DOHH2 (cell line): ENCODE results near the gene ERAL1.

Experiments used
- H3F3A ChIP-seq: fragments of 200-600 bp; sonication (generic), shearing (Covaris generic); 2 replicates; pipeline ENCODE4 v1.6.0; 2016; ENCODE audit warnings: antibody characterized with exemption, mild to moderate bottlenecking; ENCODE audit not compliant: control insufficient read depth, insufficient read depth
- H3K27ac ChIP-seq: fragments of 200-600 bp; sonication (generic); 2 replicates; pipeline ENCODE4 v1.5.1; 2014; ENCODE audit warnings: low read depth, mild to moderate bottlenecking, low read length, moderate library complexity
- H3K27me3 ChIP-seq: fragments of 200-600 bp; sonication (generic); 2 replicates; pipeline ENCODE4 v1.6.1; 2014; ENCODE audit warnings: mild to moderate bottlenecking, low read length, mixed read lengths; ENCODE audit not compliant: control insufficient read depth
- H3K36me3 ChIP-seq: fragments of 200-600 bp; sonication (generic); 2 replicates; pipeline ENCODE4 v1.6.1; 2014; ENCODE audit warnings: mild to moderate bottlenecking, low read length, moderate library complexity, mixed read lengths; ENCODE audit not compliant: control insufficient read depth
- H3K4me1 ChIP-seq: fragments of 200-600 bp; sonication (generic); 2 replicates; pipeline ENCODE4 v1.6.1; 2014; ENCODE audit warnings: mild to moderate bottlenecking, low read length, mixed read lengths; ENCODE audit not compliant: control insufficient read depth
- H3K4me2 ChIP-seq: fragments of 200-600 bp; sonication (generic); 2 replicates; pipeline ENCODE4 v1.6.0; 2014; ENCODE audit warnings: mild to moderate bottlenecking, low read length, moderate library complexity
- H3K4me3 ChIP-seq: fragments of 200-600 bp; sonication (generic); 2 replicates; pipeline ENCODE4 v1.5.1; 2014; ENCODE audit warnings: mild to moderate bottlenecking, low read length, mixed read lengths
- H3K79me2 ChIP-seq: fragments of 200-600 bp; sonication (generic); 2 replicates; pipeline ENCODE4 v1.6.1; 2014; ENCODE audit warnings: mild to moderate bottlenecking, low read length, mixed read lengths; ENCODE audit not compliant: control insufficient read depth
- H3K9me2 ChIP-seq: fragments of 200-600 bp; sonication (generic); replicated peaks from 2 replicates; pipeline ENCODE4 v1.6.1; 2014; ENCODE audit warnings: mild to moderate bottlenecking, low read length, mixed read lengths; ENCODE audit not compliant: control insufficient read depth
- H3K9me3 ChIP-seq: fragments of 200-600 bp; sonication (generic); 2 replicates; pipeline ENCODE4 v1.6.1; 2014; ENCODE audit warnings: antibody characterized with exemption, low read length, mixed read lengths; ENCODE audit not compliant: control insufficient read depth, insufficient read depth
- H4K20me1 ChIP-seq: fragments of 200-600 bp; sonication (generic); 2 replicates; pipeline ENCODE4 v1.6.0; 2014; ENCODE audit warnings: low read depth, mild to moderate bottlenecking, antibody characterized with exemption, low read length, moderate library complexity; ENCODE audit not compliant: control insufficient read depth, insufficient read depth
- CTCF ChIP-seq: fragments of 200-600 bp; sonication (generic); IDR thresholded peaks from one replicate; pipeline ENCODE4 v1.5.1; 2014; ENCODE audit warnings: antibody characterized with exemption, mild to moderate bottlenecking, low read depth, low read length; ENCODE audit not compliant: poor library complexity, severe bottlenecking
- EZH2phosphoT487 ChIP-seq: fragments of 200-600 bp; sonication (generic); IDR thresholded peaks from 2 replicates; pipeline ENCODE4 v1.6.1; 2017; ENCODE audit warnings: borderline replicate concordance, mild to moderate bottlenecking, antibody characterized with exemption, low read length, moderate library complexity, mixed read lengths

Gene ERAL1

GRCh38 chr17:28907709-28908475 lies 53.1 kb downstream of the ERAL1 start:
- Histone ChIP-seq H3K4me1 (peaks cover 6% of the 10 kb centered on the region), H3K36me3 (peaks cover 65% of the 10 kb centered on the region), H4K20me1 (no peaks in the 10 kb centered on the region), H3F3A (peaks cover 15% of the 10 kb centered on the region), H3K27me3 (no peaks in the 10 kb centered on the region), H3K9me3 (no peaks in the 10 kb centered on the region), H3K9me2 (no peaks in the 10 kb centered on the region), H3K4me2 (no peak overlapping the region), H3K79me2 (no peaks in the 10 kb centered on the region), H3K4me3 (no peak overlapping the region), H3K27ac (no peak overlapping the region)
- TF ChIP-seq EZH2phosphoT487 (no peak), CTCF (no peak)

- Histone ChIP-seq H3K9me2 (no peaks in the 10 kb centered on the region), H3F3A (peaks cover 15% of the 10 kb centered on the region), H3K4me3 (no peak overlapping the region), H3K9me3 (no peaks in the 10 kb centered on the region), H3K27ac (no peak overlapping the region), H3K27me3 (no peaks in the 10 kb centered on the region), H3K79me2 (no peaks in the 10 kb centered on the region), H4K20me1 (no peaks in the 10 kb centered on the region), H3K4me2 (no peak overlapping the region), H3K36me3 (peaks cover 73% of the 10 kb centered on the region), H3K4me1 (no peaks in the 10 kb centered on the region; the same call in 1 of the 2 replicates)
- TF ChIP-seq EZH2phosphoT487 (no peak), CTCF (no peak)
Measured at GRCh38 chr17:28908640-28909167, 53.9 kb downstream of the ERAL1 start.

- Histone ChIP-seq H3K4me3 (no peak overlapping the region), H3F3A (peaks cover 3% of the 10 kb centered on the region), H3K4me1 (no peaks in the 10 kb centered on the region), H3K9me3 (no peaks in the 10 kb centered on the region), H3K4me2 (no peak overlapping the region), H3K9me2 (no peaks in the 10 kb centered on the region), H3K79me2 (no peaks in the 10 kb centered on the region), H4K20me1 (no peaks in the 10 kb centered on the region; the same call in 1 of the 2 replicates), H3K27ac (no peak overlapping the region), H3K36me3 (peaks cover 90% of the 10 kb centered on the region), H3K27me3 (no peaks in the 10 kb centered on the region)
- TF ChIP-seq CTCF: no peak
- TF ChIP-seq EZH2phosphoT487: no peak
Measured at GRCh38 chr17:28910534-28910933, 55.7 kb downstream of the ERAL1 start.
